Liver (tissue), 9 donors: ENCODE measurements around the gene CMTM6. TPM values are rescaled to one million over a fixed set of nuclear protein-coding genes. Genes with fewer than 3 reads are reported as not detected.

Experiments used
- DNase-seq: peaks from one replicate; pipeline ENCODE4 v3.0.0-alpha.2; 2017; ENCODE audit warnings: low spot score
- H3K27ac ChIP-seq, 2 donors: one replicate each; pipeline ENCODE4 v1.7.0; 2013; ENCODE audit warnings: inconsistent platforms in 2 of 2, low read length in 2 of 2, control low read depth in 1 of 2, low read depth in 1 of 2, mild to moderate bottlenecking in 1 of 2
- H3K27me3 ChIP-seq, 4 donors: one replicate each; pipeline versions ENCODE4 v1.6.1 to v1.7.0; 2013; ENCODE audit warnings: low read length in 3 of 4, inconsistent platforms in 1 of 4, mild to moderate bottlenecking in 1 of 4, moderate library complexity in 1 of 4; ENCODE audit not compliant: control insufficient read depth in 4 of 4, insufficient read depth in 4 of 4
- H3K36me3 ChIP-seq, 4 donors: one replicate each; pipeline versions ENCODE4 v1.6.1 to v1.7.0; 2013; ENCODE audit warnings: low read length in 3 of 4, mild to moderate bottlenecking in 3 of 4, low read depth in 1 of 4, moderate library complexity in 1 of 4; ENCODE audit not compliant: control insufficient read depth in 4 of 4, insufficient read depth in 3 of 4
- H3K4me1 ChIP-seq, 4 donors: one replicate each; pipeline versions ENCODE4 v1.6.1 to v1.7.0; 2013; ENCODE audit warnings: low read length in 3 of 4, mild to moderate bottlenecking in 3 of 4, moderate library complexity in 1 of 4; ENCODE audit not compliant: control insufficient read depth in 4 of 4, insufficient read depth in 4 of 4
- H3K4me3 ChIP-seq, 3 donors: one replicate each; pipeline versions ENCODE4 v1.6.1 to v1.7.0; 2013; ENCODE audit warnings: low read length in 3 of 3, control low read depth in 1 of 3, low read depth in 1 of 3, mild to moderate bottlenecking in 1 of 3
- H3K9ac ChIP-seq, 2 donors: one replicate each; pipeline ENCODE4 v1.7.0; 2013; ENCODE audit warnings: low read length in 2 of 2, mild to moderate bottlenecking in 2 of 2, moderate library complexity in 2 of 2, control low read depth in 1 of 2, low read depth in 1 of 2
- H3K9me3 ChIP-seq, 4 donors: one replicate each; pipeline versions ENCODE4 v1.6.1 to v1.7.0; 2013; ENCODE audit warnings: low read length in 3 of 4; ENCODE audit not compliant: control insufficient read depth in 4 of 4
- EGR1 ChIP-seq, 2 donors: IDR thresholded peaks; 2 replicates each; pipeline ENCODE4 v1.6.1; 2016 to 2018; ENCODE audit warnings: antibody characterized with exemption in 2 of 2, low read depth in 2 of 2
- FOXA1 ChIP-seq: IDR thresholded peaks from 2 replicates; pipeline ENCODE4 v1.6.1; 2016; ENCODE audit warnings: antibody characterized with exemption
- FOXA2 ChIP-seq: IDR thresholded peaks from 2 replicates; pipeline ENCODE4 v1.6.1; 2016; ENCODE audit warnings: antibody characterized with exemption
- GABPA ChIP-seq, 2 donors: IDR thresholded peaks in 1 of 2; conservative IDR thresholded peaks in 1 of 2; 2 replicates each; pipeline ENCODE4 v1.6.1; 2016; ENCODE audit warnings: antibody characterized with exemption in 2 of 2, mild to moderate bottlenecking in 1 of 2, moderate library complexity in 1 of 2
- HNF4A ChIP-seq, 2 donors: conservative IDR thresholded peaks; 2 replicates each; pipeline ENCODE4 v1.6.1; 2016; ENCODE audit warnings: antibody characterized with exemption in 2 of 2, mild to moderate bottlenecking in 2 of 2
- HNF4G ChIP-seq: IDR thresholded peaks from 2 replicates; pipeline ENCODE4 v1.6.1; 2016; ENCODE audit warnings: antibody characterized with exemption
- JUND ChIP-seq, 2 donors: IDR thresholded peaks; 2 replicates each; pipeline ENCODE4 v1.6.1; 2016; ENCODE audit warnings: antibody characterized with exemption in 2 of 2
- NR2F2 ChIP-seq: IDR thresholded peaks from 2 replicates; pipeline ENCODE4 v1.6.1; 2016; ENCODE audit warnings: antibody characterized with exemption
- RAD21 ChIP-seq, 2 donors: IDR thresholded peaks; 2 replicates each; pipeline ENCODE4 v1.6.1; 2016; ENCODE audit warnings: antibody characterized with exemption in 2 of 2, mild to moderate bottlenecking in 2 of 2
- RXRA ChIP-seq, 2 donors: IDR thresholded peaks; 2 replicates each; pipeline ENCODE4 v1.6.1; 2017 to 2018; ENCODE audit warnings: antibody characterized with exemption in 2 of 2, mild to moderate bottlenecking in 1 of 2
- SP1 ChIP-seq: IDR thresholded peaks from 2 replicates; pipeline ENCODE4 v1.6.1; 2018; ENCODE audit warnings: antibody characterized with exemption, mild to moderate bottlenecking
- TAF1 ChIP-seq: conservative IDR thresholded peaks from 2 replicates; pipeline ENCODE4 v1.6.1; 2016; ENCODE audit warnings: antibody characterized with exemption, mild to moderate bottlenecking
- YY1 ChIP-seq: IDR thresholded peaks from 2 replicates; pipeline ENCODE4 v1.6.1; 2016; ENCODE audit warnings: antibody characterized with exemption, mild to moderate bottlenecking
- WGBS: extraction: QIAGEN DNeasy Blood & Tissue Kit; methylation state at CpG from one replicate; pipeline ENCODE4 v1.1.7; 2013; 5-methylcytosine and 5-hydroxymethylcytosine counted together
- polyA plus RNA-seq, 2 donors: library from polyadenylated mRNA; stranded (reverse) in 1 of 2; unstranded in 1 of 2; fragments of 200-250 nt in 1 of 2; fragments of >200 nt in 1 of 2; fragmentation: Nextera tagmentation in 1 of 2; extraction: Ambion mirVana in 1 of 2; gene quantifications; one replicate each; pipeline versions ENCODE4 v1.2.1 to v1.2.3, GENCODE V29; 2013 to 2015
- total RNA-seq, 2 donors: library from RNA; depleted of rRNA; stranded (reverse); fragments of >200 nt; gene quantifications; one replicate each; pipeline ENCODE4 v1.2.3, GENCODE V29; 2014
- TF ChIP-seq, protein P1 (sequence below): IDR thresholded peaks from 2 replicates; pipeline ENCODE4 v1.6.1; 2016; ENCODE audit warnings: antibody characterized with exemption
- TF ChIP-seq, protein P2 (sequence below): IDR thresholded peaks from 2 replicates; pipeline ENCODE4 v1.6.1; 2016; ENCODE audit warnings: antibody characterized with exemption
- TF ChIP-seq, protein P3 (sequence below): fragments of 150-350 bp; IDR thresholded peaks from 2 replicates; pipeline ENCODE4 v1.5.1; 2017; ENCODE audit warnings: improper control_type of control experiment, low read depth, low read length; ENCODE audit not compliant: missing input control
- TF ChIP-seq, protein P4 (sequence below): IDR thresholded peaks from 2 replicates; pipeline ENCODE4 v1.6.1; 2016; ENCODE audit warnings: antibody characterized with exemption, mild to moderate bottlenecking
- TF ChIP-seq, protein P5 (sequence below): IDR thresholded peaks from 2 replicates; pipeline ENCODE4 v1.6.1; 2016; ENCODE audit warnings: antibody characterized with exemption
- donor health status: healthy.
- donor health status: healthy.
- donor health status: healthy.
- donor health status: healthy.
- donor health status: healthy.

The CMTM6 gene
- total and polyA plus RNA-seq, 4 donors: 45.7 to 77.9 (median 51.8) TPM

DNA sequence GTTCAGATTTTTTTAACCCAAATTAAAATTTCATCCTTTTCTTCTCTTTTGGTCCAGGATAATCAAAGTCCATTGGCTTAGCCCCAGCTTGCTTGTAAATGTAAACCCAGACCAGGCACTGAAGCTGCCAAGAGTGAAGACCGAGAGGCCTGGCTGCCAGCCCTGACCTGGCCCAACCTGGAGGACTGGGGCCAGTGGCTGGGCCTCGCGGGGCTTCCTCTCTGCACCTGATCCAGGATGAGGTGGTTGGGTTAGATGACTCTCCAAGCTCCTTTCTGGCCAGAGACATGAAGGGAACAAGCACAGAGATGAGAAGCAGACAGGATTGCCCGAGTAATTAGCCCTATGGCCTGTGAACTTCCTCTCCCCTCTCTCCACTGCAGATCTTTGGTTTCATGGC is 50.6 kb downstream of the CMTM6 start:
- Histone ChIP-seq H3K27ac (no peak overlapping the region), H3K27me3 (no peaks in the 10 kb centered on the region), H3K9ac (no peak overlapping the region), H3K36me3 (no peaks in the 10 kb centered on the region), H3K4me1 (peaks cover 0 to 25% (median 19%) of the 10 kb centered on the region in 4 donors), H3K4me3 (no peak overlapping the region), H3K9me3 (no peaks in the 10 kb centered on the region)
- TF ChIP-seq GABPA (IDR thresholded peaks at IDR 0.05 in 1 of 2, conservative IDR thresholded peaks at IDR 0.05 in 1 of 2) (no peak), RXRA (IDR thresholded peaks at IDR 0.05) (peak; percentile 57), NR2F2 (no peak), RAD21 (IDR thresholded peaks at IDR 0.05) (no peak), FOXA1 (peak; percentile 23), TAF1 (no peak), EGR1 (IDR thresholded peaks at IDR 0.05; ENCODE audit: low read depth in 2 of 2) (no peak), FOXA2 (no peak), SP1 (no peak), HNF4A (conservative IDR thresholded peaks at IDR 0.05) (peak; percentile 65 to 69), YY1 (no peak), JUND (IDR thresholded peaks at IDR 0.05) (no peak), HNF4G (no peak)
- TF ChIP-seq, protein P1, sequence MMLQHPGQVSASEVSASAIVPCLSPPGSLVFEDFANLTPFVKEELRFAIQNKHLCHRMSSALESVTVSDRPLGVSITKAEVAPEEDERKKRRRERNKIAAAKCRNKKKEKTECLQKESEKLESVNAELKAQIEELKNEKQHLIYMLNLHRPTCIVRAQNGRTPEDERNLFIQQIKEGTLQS: no peak
- TF ChIP-seq, protein P2, sequence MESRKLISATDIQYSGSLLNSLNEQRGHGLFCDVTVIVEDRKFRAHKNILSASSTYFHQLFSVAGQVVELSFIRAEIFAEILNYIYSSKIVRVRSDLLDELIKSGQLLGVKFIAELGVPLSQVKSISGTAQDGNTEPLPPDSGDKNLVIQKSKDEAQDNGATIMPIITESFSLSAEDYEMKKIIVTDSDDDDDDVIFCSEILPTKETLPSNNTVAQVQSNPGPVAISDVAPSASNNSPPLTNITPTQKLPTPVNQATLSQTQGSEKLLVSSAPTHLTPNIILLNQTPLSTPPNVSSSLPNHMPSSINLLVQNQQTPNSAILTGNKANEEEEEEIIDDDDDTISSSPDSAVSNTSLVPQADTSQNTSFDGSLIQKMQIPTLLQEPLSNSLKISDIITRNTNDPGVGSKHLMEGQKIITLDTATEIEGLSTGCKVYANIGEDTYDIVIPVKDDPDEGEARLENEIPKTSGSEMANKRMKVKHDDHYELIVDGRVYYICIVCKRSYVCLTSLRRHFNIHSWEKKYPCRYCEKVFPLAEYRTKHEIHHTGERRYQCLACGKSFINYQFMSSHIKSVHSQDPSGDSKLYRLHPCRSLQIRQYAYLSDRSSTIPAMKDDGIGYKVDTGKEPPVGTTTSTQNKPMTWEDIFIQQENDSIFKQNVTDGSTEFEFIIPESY: no peak
- TF ChIP-seq, protein P3, sequence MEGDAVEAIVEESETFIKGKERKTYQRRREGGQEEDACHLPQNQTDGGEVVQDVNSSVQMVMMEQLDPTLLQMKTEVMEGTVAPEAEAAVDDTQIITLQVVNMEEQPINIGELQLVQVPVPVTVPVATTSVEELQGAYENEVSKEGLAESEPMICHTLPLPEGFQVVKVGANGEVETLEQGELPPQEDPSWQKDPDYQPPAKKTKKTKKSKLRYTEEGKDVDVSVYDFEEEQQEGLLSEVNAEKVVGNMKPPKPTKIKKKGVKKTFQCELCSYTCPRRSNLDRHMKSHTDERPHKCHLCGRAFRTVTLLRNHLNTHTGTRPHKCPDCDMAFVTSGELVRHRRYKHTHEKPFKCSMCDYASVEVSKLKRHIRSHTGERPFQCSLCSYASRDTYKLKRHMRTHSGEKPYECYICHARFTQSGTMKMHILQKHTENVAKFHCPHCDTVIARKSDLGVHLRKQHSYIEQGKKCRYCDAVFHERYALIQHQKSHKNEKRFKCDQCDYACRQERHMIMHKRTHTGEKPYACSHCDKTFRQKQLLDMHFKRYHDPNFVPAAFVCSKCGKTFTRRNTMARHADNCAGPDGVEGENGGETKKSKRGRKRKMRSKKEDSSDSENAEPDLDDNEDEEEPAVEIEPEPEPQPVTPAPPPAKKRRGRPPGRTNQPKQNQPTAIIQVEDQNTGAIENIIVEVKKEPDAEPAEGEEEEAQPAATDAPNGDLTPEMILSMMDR: no peak
- TF ChIP-seq, protein P4, sequence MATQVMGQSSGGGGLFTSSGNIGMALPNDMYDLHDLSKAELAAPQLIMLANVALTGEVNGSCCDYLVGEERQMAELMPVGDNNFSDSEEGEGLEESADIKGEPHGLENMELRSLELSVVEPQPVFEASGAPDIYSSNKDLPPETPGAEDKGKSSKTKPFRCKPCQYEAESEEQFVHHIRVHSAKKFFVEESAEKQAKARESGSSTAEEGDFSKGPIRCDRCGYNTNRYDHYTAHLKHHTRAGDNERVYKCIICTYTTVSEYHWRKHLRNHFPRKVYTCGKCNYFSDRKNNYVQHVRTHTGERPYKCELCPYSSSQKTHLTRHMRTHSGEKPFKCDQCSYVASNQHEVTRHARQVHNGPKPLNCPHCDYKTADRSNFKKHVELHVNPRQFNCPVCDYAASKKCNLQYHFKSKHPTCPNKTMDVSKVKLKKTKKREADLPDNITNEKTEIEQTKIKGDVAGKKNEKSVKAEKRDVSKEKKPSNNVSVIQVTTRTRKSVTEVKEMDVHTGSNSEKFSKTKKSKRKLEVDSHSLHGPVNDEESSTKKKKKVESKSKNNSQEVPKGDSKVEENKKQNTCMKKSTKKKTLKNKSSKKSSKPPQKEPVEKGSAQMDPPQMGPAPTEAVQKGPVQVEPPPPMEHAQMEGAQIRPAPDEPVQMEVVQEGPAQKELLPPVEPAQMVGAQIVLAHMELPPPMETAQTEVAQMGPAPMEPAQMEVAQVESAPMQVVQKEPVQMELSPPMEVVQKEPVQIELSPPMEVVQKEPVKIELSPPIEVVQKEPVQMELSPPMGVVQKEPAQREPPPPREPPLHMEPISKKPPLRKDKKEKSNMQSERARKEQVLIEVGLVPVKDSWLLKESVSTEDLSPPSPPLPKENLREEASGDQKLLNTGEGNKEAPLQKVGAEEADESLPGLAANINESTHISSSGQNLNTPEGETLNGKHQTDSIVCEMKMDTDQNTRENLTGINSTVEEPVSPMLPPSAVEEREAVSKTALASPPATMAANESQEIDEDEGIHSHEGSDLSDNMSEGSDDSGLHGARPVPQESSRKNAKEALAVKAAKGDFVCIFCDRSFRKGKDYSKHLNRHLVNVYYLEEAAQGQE: no peak
- TF ChIP-seq, protein P5, sequence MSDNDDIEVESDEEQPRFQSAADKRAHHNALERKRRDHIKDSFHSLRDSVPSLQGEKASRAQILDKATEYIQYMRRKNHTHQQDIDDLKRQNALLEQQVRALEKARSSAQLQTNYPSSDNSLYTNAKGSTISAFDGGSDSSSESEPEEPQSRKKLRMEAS: no peak
- DNase-seq: no peak
- 47% methylated on average over 4 of the region's 4 CpGs for WGBS
